BJ (cell line): ENCODE data around the gene GSTO1. TPM values are rescaled to one million over a fixed set of nuclear protein-coding genes. Genes with fewer than 3 reads are reported as not detected.
A peak's percentile ranks its signal among the peaks of the same experiment; 100 is the strongest.

Source experiments
- CTCF ChIA-PET: fragments of 350-600 bp; formaldehyde crosslinking; extraction: SDS; loops from one replicate; lab custom pipeline; 2021; ENCODE audit warnings: antibody characterized with exemption, inconsistent platforms; lab: Yijun Ruan, JAX
- POLR2A ChIA-PET: fragments of 300-600 bp; sonication (Branson Sonifier 250); formaldehyde crosslinking; extraction: SDS; loops from one replicate; lab custom pipeline; 2021; ENCODE audit warnings: antibody characterized with exemption; lab: Charles Lee
- DNase-seq: peaks from one replicate; pipeline ENCODE4 v3.0.0-alpha.2; 2011; ENCODE audit warnings: low read depth
- H3K27me3 ChIP-seq: 2 replicates; pipeline ENCODE4 v1.6.0; 2011; ENCODE audit warnings: low read length; ENCODE audit not compliant: control insufficient read depth, insufficient read depth
- H3K36me3 ChIP-seq: 2 replicates; pipeline ENCODE4 v1.5.1; 2011; ENCODE audit warnings: low read length; ENCODE audit not compliant: control insufficient read depth, insufficient read depth
- H3K4me3 ChIP-seq: 2 replicates; pipeline ENCODE4 v1.5.1; 2011; ENCODE audit warnings: low read depth, mild to moderate bottlenecking, control low read depth, low read length
- polyA plus RNA-seq: library from polyadenylated mRNA; depleted of rRNA; stranded (reverse); fragments of >200 nt; gene quantifications from 2 replicates; pipeline ENCODE4 v1.2.3, GENCODE V29; 2011
- TF ChIP-seq, protein P1 (sequence below): IDR thresholded peaks from 2 replicates; pipeline ENCODE4 v1.5.1; 2011; ENCODE audit warnings: low read depth, mild to moderate bottlenecking, control low read depth, inconsistent platforms, low read length, moderate library complexity; ENCODE audit not compliant: insufficient read depth

The GSTO1 gene
- polyA plus RNA-seq, 1 experiment, result 79.3 TPM

DNA sequence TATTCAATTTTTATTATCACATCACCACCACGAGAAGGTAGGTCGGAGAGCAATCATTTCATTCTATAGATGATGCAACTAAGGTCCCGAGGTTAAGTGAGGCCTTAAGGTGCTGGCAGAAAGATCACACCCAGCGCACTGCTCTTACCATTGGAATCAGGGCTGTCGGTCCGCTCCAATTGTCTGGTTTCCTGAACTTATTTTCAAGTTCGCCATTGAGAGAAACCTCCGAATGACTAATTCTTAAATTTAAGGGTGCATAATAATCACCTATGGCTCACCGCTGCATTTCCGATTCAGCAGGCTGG, 13.7 kb downstream of the GSTO1 start:
- POLR2A ChIA-PET, result no interaction called here
- Histone ChIP-seq H3K4me3 (peak overlapping the region; percentile 49), H3K27me3 (no peaks in the 10 kb centered on the region), H3K36me3 (peaks cover 7% of the 10 kb centered on the region)
- TF ChIP-seq, protein P1, sequence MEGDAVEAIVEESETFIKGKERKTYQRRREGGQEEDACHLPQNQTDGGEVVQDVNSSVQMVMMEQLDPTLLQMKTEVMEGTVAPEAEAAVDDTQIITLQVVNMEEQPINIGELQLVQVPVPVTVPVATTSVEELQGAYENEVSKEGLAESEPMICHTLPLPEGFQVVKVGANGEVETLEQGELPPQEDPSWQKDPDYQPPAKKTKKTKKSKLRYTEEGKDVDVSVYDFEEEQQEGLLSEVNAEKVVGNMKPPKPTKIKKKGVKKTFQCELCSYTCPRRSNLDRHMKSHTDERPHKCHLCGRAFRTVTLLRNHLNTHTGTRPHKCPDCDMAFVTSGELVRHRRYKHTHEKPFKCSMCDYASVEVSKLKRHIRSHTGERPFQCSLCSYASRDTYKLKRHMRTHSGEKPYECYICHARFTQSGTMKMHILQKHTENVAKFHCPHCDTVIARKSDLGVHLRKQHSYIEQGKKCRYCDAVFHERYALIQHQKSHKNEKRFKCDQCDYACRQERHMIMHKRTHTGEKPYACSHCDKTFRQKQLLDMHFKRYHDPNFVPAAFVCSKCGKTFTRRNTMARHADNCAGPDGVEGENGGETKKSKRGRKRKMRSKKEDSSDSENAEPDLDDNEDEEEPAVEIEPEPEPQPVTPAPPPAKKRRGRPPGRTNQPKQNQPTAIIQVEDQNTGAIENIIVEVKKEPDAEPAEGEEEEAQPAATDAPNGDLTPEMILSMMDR, result no peak
- no peak for DNase-seq
- CTCF ChIA-PET, result interaction anchor here (0.9 kb wide), 1 partner anchor 86 kb away, joined by 3 read pairs; the partner anchor contains the start of gene CFAP58

DNA sequence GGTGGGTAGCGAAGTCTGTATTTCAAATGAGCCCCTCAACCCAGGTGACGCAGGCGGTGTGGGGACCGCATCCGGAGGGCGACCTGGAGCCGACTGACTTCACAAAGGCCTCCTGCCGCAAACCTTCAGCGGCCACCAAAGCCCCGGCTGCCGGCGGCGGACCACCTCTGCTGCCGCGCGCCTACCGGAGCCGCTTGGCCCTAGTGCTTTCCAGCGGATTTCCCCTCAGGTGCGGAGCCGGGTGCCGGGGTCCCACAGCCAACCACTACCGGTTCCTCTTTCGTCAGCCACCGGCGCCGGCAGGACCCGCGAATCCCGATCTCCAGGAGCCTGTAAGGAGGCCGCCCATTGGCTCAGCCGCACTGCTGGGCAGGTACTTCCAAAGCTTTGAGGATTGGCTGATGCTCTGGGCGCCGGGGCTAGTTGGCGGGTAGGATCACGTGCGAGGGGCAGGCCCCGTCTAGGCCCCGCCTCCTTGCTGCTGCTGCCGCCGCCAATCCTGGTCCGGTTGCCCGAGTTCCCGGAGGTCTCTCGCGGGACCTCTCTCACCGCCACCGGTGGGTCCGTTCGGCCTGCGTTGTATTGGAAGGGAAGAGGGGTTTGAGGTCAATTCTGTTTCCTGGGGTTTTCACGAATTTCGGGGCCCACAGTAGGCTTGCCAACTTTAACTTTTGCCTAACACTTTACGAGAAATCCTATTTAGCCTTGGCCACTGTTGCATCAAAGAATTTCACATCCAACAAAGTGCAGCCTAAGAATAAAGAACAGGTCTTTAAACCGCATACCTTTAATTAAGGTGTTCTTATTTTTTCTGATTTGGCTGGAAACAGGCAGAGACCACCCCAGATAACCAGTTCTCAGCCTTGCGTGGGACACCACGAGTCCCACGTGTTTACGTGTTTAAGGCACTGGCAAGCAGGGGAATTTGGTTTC, 14.3 kb downstream of the GSTO1 start, which contains the start of gene GSTO2:
Gene GSTO2 (plus strand): TSS at position 472 of the 933 bp plus-strand sequence. CDS start 5,732 bp downstream, outside the sequence.
- peak within 1 kb of the TSS; percentile 49 for H3K4me3 ChIP-seq
- ChIA-PET POLR2A (interaction anchor here (0.8 kb wide), 1 partner anchor 15 kb away, joined by 8 read pairs; the partner anchor contains the start of gene GSTO1), CTCF (interaction anchor here (0.6 kb wide), 1 partner anchor 70 kb away, joined by 3 read pairs; no protein-coding TSS in a partner anchor)
- DNase-seq, result peak; percentile 72
- H3K27me3 ChIP-seq, result no peaks in the 10 kb centered on the region
- TF ChIP-seq, protein P1, result no peak
- H3K36me3 ChIP-seq, result peaks cover 7% of the 10 kb centered on the region

DNA sequence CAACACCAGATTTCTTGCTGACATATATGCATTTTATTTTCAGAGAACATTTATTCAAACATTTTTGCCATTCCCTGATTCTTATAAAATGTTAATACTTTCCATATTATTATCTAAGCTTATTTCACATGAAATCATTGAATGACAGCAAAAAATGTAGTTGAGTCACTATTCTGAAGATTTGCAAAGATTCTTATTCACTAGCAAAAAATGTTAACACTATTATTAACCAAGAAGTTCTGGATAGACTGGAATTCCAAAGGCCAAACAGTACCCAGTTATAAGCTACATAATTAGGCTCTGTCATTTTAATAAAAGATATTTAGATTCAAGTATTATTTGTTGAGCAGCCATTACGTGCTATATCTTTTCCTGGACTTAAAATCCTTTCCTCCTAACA, 18.6 kb downstream of the GSTO1 start:
- H3K4me3 ChIP-seq, result no peak overlapping the region
- H3K27me3 ChIP-seq, result no peaks in the 10 kb centered on the region
- TF ChIP-seq, protein P1, result no peak
- no peak for DNase-seq
- ChIA-PET POLR2A (no interaction called here), CTCF (interaction anchor here (0.8 to 9.2 kb wide), 12 partner anchors 10 to 80 kb away, joined by 3 to 154 read pairs (median 13); partner anchors contain the start of genes CFAP58 and GSTO1)
- no peaks in the 10 kb centered on the region for H3K36me3 ChIP-seq

DNA sequence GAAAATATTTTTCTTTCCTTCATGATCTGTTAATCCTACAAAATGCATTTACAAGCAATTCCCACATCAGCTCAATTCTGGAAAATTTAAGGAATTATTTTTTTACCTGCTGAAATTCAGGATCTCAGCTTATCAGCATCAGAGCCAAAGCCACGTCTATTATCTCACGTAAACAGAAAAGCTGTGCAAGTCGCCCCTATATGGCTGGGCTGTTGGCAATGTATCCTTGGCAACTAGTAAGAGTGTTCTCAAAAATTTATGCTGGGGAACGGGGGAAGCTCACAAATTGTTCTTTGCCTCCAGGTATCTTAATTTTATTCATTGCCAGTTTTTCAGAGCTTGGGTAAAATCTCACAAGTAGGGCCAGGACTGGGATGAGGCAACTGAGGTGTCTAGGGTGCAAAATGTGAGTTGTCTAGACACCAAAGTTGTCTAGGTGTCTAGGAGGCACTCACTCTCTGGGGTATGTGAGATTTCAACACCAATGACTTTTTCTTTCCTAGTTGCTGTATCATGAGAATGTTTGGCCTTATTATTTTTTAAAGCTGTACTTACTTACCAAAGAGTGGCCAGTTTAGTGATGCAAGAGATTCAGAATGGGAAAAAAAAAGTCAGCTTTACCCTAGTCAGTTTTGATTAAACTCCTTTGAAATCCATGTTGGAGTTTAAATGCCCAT, 19.3 kb downstream of the GSTO1 start:
- H3K36me3 ChIP-seq, result no peaks in the 10 kb centered on the region
- DNase-seq, result no peak
- TF ChIP-seq, protein P1, result no peak
- CTCF ChIA-PET, result interaction anchor here (0.7 to 9.2 kb wide), 22 partner anchors 9 to 240 kb away, joined by 3 to 154 read pairs (median 6); partner anchors contain the start of genes CFAP58 and GSTO1
- no peaks in the 10 kb centered on the region for H3K27me3 ChIP-seq
- POLR2A ChIA-PET, result interaction anchor here (1.2 kb wide), 1 partner anchor 64 kb away, joined by 4 read pairs; the partner anchor contains the start of gene ITPRIP
- H3K4me3 ChIP-seq, result no peak overlapping the region
